CD4-positive, alpha-beta T cell treated with Interferon alpha-2 for 1 hour (primary cell): ENCODE results near the gene SLC38A4.

Source experiments
- DNase-seq, 2 donors: peaks; one replicate each; pipeline ENCODE4 v3.0.0-alpha.2; 2020 to 2022

SLC38A4 gene

DNA sequence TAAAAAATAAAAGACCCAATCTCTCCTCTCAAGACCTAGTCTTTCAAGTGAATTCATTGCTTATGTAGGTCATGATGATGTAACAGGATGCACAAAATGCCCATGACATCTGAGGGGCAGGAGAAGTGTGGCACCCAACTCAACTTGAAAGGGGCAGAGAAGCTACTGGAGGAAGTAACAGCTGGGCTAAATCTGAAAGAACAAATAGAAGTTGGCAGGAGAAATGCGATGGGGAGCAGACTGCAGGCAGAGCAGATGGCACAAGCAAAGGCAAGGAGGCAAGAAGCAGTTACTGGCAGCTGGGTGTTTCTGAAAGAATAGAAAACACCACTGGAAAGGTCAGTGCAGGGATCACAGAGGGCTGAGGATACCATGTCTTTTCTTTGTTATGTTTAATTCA is 14.6 kb downstream of the SLC38A4 start:
- DNase-seq, result no peak

DNA sequence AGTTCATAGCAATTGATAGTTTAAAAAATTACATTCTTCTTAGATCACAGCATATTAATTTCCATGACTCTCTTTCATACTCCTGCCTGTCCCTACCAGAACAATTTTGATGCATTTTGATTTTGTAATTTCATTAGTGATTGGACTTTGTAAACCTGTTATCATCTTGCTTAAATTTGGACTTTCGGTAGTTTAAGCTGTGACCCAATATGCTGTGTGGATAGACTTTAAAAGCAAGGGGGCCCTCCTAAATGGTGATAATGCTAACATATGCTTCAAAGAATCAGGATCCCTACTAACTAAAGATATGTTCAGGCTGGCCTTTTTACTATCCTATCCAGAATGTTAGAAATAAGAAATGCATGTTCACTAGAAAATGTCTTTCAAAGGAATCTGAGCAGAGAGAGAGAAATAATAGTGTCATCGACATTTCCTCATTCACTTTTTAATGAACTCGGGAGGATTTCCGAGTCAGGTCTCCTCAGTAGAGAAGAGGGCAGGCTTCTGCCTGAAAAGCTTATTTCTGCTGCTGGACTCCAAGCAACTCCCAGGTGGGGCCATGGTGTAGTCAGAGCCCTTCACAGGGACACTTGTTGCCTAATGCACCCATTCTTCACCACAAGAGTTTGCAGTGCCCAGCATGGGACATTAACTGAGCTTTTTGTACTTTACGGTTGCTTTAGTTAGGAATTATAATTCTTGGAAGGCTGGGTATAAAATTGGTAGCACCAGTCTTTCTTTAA is 16.7 kb downstream of the SLC38A4 start:
- DNase-seq, result no peak

DNA sequence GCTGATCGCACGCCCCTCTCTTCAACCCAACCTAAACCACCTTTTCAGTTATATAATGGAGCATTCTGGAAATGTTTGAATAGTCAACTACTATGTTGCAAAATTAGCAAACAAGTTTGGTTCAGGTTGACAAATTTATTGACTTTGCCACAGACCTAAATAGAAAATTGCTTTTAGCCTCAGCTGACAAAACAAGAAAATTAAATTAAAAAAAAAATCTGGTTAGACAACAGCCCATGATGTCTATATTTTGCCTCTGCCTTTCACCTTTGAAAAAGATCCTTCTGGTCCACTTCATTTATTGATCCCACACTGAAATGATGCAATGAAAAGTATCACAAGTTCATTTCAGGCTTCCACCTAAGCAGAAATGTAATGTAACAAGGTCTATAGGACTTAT is 17.5 kb downstream of the SLC38A4 start:
- no peak for DNase-seq

DNA sequence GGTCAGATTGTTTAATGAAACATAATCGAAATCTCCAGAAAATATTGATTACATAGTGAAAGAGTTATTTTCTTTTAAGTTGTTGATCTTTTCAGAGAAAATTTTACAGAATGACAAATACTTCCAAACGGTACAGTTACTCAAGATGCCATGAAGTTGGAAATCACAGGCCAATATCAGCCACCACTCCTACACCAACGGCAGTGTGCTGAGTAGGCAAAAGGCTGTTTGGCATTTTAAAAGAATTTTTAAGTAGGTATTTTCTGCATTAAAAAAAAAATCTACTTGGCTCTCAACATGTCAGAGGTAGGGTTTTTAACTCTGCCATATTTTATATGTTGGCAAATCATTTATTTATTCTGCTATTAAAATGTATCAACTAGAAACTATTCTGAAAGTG is 21.7 kb downstream of the SLC38A4 start:
- DNase-seq, result no peak

DNA sequence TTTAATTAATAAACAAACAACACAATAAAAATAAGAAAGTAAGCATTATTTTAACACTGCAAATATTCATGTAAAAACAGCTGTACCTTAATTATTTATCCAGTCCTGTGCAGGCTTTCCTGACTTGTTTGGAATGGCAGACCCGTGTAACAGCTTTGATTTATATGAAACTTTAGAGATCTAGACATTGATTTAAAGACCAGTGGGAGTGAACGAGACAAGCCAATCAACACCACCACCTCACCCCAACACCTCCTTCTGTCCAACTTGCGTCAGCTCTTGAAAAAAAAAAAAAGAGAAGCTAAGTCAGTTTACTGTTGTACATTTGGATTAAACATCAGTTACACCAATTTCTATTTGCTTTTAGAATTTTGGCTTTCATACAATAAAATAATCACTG is 22.3 kb downstream of the SLC38A4 start:
- no peak for DNase-seq

DNA sequence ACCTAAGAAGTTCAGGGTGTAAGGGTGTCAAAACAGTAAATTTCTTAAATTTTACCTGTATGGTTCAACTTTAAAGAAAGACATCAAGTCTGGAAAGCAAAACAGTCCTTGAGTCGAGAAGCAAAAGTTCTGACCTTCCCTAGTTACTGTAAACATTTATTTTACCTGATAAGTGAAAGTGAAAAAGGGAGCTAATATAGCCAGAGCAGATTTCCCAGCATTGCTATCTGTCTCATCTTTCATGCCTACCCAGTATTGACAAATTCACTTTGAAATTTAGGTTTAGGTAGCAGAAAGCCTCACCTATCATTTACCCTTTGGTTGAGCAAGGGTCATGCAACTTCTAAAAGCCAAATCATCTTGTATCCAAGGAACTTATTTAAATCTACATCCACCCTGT is 24.5 kb downstream of the SLC38A4 start:
- DNase-seq, result no peak

DNA sequence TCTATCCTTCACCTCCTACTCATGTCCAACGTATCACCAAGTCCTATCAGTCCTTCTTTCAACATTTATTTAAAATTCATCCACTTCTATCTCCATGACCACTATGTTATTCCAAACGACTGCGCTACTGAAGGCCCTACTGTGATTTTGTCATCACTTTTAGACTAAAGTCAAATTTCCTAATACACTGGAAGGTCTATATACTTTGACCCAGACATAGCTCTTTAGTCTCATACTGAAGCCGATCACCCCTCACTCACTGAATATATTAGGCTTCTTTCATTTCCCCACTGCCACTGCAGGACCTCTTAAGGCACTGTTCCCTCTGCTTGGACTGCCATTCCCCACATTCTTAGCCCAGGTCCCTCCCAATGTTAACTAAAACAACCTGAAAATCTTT is 25.6 kb downstream of the SLC38A4 start:
- DNase-seq, result no peak

DNA sequence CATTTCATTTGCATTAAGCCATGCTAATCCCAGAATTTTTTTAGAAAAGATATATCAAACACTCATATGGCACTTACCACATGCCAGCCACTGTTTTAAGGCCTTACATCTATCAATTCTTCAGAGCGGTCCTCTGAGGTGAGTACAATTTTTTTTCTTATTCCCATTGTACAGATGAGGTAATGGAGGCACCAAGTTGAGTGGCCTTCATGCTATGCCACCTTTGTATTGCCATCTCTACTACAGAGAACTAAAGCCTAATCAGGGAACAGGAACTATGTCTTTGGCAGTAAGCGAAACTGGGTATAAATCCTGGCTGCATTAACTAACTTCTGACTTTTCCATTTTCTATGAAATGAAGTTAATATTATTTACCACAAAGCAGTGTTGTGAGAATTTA is 27.1 kb downstream of the SLC38A4 start:
- no peak for DNase-seq

DNA sequence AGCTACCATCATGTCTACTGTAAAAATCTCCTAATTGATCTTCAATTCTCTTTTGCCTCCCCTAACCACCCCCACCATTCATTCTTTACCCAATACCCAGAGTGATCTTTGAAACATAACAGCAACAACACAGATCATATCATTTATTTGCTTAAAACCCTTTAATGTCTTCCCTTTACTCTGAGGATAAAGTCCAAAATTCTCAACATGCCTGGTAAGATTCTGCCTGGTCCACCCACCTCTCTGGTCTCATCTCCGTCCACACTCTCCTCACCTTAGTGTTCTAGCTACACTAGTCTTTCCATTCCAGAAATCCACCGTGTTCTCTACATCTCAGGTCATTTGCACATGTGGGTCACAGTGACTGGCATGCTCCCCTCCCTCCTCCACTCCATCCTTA is 27.7 kb downstream of the SLC38A4 start:
- DNase-seq, result no peak

DNA sequence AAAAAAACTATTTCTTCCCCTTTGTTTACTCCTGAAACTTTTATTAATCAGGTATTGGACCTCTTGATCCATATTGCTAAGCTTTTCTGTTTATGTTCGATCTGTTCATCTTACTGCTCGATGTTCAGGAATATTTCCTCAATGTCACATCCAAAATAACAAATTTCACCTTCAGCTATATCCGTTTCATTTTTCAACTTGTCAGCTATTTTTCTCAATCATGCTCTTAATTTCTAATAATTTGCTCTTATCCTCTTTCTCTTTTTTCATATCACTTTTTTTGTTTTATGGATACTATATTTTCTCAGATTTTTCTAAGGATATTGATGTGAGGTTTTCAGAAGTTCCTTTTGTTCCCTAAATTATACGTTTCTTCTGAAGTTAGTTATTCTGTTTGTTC is 29.8 kb downstream of the SLC38A4 start:
- no peak for DNase-seq

DNA sequence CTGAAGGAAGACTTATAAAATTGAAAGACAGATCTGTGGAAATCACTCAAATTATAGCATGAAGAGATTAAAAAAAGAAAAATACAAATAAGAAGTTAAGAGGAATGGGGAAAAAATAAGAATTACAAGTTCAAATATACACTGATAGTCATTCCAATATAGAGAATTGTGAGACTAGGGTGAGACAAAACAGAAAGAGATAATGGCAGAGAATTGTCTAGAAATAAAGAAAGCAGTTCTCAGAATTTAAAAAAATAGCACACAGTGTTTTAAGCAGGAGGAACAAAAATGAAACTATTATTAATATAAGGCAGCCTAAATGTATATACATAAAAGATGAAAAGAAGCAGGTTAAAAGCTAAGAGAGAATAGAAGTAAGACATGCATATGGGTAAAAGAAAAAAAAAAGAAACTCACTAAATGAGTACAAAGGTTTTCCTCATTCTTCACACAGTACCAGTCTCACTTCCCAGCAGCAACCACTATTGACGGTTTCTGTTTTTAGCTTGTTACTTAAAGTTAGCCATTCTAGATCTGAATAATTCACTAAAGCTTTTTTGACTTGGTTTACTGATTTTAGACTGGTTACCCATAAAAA is 31.1 kb downstream of the SLC38A4 start:
- no peak for DNase-seq

DNA sequence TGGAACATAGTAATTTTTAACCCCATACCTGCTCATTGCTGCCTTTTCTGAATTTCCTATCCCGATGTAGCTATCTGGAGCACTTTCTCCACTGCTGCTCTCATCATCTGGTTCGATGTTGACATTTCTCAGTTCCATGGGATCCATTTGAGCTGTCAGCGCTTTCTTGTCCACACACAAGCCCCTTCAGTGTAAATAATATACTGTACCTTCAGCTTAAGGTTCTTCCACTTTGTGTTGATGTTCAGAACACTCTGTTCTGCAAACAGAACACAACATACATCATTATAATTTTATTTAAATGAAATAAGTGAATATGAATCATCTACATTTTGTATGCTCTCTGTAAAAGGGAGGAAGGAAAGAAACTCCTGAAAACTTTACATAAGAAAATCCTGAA is 32.9 kb downstream of the SLC38A4 start:
- no peak for DNase-seq

DNA sequence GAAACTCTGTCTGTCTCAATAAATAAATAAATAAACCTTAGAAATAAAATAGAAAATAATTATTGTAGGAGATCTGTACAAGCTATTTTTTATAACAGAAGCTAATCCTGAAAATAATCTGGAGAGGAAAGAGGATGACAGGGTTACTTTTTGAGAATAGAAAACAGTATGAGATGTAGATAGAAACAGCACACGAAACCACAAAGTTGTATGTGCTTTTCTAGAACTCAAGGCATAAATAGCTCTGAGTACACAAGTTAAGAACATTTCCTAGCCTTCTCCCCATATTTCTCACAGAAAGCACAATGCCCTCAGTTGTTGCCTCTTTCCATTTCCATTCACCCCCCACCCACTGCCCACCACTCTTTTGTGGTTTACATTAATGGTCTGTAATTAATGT is 35.7 kb downstream of the SLC38A4 start:
- DNase-seq, result no peak

DNA sequence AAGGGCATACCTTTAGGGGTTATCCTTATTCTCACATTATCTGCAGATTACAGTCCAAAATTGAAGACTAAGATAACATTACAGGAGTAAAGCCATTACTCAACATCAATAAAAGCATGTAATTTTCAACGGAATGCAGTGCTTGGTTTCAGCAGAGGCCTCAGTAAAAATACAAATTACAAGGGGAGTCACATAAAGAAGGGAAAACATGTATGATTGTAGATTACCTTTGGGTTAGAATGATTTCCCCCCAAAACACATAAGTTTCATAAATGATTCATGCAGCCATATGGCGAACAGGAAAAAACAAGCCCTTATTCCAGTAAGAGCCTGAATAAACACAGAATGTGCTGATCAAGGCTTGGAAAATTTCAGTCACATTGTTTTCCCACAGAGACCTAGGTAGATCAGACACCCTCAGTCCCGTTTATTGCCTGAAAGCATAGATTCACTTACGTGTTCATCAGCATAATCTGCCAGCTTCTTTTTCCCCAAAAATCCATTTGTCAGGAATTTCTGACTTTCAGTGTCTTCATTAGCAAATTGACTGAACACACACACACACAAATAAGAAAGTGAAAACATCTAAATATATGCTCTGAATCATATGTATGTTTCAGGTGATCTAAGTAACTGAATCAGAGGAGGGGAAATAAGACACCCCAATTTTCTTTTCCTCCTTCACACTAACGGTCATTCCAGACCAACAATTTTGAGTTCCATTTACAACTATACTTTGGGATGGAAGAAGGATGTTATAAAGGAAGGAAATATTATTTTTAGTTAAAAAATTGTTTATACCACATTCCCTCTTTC is 37.5 kb downstream of the SLC38A4 start:
- no peak for DNase-seq

DNA sequence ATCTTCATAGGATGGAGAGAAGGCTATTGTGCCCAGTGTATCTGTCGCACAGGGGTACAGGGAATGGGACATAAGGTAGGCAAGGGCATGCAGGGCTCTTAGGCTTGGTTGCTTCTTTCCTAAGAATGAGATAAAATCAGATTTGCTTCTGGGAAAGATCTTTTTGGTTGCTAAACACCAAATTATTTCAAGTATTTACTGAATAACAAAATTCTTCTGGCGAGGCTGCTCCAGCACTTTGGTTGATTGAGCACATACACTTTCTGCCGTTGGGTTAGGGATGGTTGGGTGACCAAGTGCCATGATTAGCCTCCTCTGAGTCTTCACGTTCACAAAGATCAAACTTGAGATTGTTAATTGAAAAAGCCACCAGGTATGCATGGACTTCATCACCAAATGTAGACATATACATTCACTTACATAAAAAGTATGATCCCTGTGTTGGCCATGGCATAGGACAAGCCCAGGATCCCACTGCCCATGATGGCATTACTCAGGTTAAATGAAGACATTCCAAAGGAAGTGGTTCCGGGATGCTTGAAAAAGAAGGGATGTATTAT is 38.2 kb downstream of the SLC38A4 start:
- DNase-seq, result no peak

DNA sequence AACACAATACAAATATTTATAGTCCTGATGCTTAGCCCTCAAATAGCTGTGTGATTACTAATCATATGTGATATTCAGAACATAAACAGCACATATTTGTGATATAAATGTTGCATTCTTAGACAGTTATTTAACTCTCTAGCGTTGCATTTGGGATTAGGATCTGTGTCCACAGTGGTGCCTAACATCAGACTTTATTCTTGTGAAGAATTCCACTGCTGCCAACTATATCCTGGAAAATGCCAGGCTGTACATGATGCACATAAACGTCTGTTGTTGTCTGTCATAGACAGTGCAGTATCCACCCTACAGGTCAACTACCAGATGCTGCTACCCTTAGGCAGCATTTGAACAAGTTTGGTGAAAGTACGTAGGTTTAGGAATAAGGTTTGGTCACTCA is 39.0 kb downstream of the SLC38A4 start:
- no peak for DNase-seq

DNA sequence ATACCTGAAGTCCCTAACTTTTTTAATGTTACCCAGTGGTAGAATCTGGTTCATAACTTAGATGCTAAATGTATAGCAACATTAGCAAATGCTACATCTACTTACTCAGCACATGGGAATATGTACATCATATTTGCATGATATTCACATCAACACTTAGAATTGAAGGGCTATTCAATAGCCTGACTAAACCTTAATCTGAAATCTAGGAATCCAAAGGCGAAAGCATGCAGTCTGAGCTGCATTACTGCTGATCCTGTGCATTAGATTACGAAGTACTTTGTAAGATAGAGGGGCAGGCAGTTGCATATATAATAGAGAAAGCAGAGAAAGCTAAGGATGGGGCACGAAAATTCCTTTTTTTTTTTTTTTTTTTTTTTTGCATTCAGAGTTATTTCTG is 40.4 kb downstream of the SLC38A4 start:
- no peak for DNase-seq

DNA sequence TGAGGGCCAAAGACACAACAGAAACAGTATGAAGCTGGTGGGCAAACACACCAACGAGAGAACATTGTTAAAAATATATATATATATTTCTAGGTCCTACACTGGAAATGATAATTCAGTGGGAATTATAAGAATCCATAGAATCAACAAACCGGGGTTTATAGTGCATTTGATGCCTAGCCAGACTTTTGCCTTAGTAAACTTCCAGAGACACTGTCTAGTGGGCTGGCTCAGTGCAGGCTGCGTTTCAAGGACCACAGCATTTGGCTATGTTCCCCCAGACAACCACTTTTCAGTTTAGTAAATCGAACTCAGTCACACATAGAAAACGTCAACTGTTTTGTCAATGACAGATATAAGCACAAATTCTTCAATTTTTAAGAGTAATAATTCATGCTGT is 41.9 kb downstream of the SLC38A4 start:
- DNase-seq, result no peak

DNA sequence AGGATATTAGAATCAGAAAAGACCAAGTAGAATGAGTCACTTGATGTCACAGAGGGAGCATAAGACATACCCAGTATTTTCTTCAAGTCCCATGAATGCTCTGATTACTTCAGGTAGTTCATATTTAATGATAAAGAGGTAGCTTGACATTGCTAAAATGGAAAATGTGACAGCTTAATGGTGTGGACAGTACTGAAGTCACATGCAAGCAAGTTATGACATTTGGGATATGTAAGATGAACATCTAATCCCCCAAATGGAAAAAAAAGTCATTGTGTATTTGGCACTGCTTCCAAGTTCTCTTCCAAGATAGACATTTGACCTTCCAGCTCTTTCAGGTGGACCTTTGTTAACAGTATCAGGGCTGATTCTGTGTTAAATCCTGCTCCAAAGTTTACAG is 45.9 kb downstream of the SLC38A4 start:
- no peak for DNase-seq

DNA sequence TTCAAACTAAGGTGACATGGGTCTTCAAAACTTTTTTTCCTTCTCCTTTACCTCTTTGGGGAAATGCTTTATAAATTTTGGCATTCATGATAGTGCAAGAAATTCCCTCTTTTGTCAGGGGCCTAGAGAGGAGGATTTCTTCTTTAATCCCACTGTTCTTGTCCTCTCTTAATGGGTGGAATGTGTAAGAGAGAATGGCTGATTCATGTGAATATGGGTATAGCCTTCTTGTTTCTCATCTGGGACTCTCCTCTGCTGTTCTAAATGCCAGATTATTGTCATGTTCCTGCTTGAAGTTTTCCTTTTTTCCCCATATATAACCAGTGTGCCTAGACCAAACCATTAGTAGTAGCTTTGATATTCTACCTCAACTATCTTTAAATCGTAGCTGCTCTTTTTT is 46.7 kb downstream of the SLC38A4 start:
- DNase-seq, result no peak

DNA sequence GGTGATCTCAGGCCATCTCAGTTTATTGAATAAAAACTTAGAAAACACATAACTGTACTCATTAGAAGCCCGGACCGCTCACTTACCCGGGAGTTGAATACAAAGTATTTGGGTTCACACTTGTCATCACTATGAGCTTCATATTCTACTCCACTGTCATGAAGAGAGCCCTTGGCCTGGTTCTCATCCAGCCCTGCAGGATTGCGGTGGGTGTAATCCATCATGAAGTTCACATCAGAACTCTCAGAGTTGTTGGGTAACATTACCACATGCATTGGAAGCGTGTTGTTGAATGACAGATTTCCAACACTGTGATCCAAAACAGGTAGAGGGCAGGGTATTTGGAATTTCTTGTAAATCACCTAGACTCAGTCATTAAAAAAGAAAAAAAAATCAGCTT is 47.4 kb downstream of the SLC38A4 start:
- no peak for DNase-seq

DNA sequence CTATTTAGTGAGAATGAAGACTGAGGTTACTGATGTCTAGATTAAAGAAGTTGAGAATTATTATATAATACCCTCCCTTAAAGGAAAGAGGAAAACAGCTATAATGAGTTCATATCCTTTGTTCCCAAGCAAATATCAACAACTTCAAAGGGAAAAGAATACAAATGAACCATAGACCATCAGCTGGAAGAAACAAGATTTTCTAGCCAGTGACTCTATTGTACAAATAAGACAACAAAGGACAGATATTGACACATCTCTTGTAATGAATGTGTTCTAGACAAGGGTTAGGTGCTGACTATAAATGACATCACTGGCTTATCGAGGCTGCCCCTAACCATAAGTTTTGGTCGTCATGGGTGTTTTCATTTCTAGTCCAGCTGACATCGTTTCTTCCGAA is 48.2 kb downstream of the SLC38A4 start:
- DNase-seq, result no peak

DNA sequence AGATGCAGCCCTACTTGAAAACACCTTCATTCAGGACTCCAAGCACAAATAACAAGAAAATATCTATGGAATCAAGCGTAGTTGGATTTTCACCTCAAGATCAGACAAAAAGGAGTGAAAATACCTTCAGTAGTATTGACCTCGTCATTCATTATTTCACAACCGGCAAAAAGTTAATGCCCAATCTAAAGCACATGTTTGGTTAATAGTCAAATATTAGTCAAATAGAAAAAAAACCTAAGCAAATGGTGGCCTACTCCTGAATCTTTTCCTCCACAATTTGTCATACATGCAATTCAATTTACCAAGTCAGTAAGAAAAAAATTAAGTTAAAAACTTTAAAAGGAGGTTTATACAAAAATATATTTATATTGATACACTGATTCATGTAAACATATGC is 50.0 kb downstream of the SLC38A4 start:
- no peak for DNase-seq

DNA sequence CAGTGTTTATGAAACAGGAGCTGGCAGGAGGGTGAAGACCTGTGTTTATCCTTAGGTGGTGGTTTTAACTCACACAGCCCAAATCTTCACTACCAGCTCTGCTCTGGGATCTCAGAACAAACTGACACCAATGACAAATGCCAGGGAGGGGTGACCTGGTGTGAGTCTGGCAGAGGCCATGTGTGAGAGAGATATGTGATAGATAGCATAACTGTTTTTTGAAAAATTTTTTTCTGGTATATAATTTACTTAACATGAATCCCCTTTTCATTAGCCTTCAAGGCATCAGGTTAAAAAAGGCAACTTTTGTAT is 51.5 kb downstream of the SLC38A4 start:
- DNase-seq, result no peak
